TTC549 (cell line): ENCODE measurements around the gene ADCYAP1.

Source experiments
- FAIRE-seq: peaks from 2 replicates; lab custom pipeline; 2012; peaks lifted over from hg19 to GRCh38; lab: Jason Lieb, UNC

The ADCYAP1 gene

DNA sequence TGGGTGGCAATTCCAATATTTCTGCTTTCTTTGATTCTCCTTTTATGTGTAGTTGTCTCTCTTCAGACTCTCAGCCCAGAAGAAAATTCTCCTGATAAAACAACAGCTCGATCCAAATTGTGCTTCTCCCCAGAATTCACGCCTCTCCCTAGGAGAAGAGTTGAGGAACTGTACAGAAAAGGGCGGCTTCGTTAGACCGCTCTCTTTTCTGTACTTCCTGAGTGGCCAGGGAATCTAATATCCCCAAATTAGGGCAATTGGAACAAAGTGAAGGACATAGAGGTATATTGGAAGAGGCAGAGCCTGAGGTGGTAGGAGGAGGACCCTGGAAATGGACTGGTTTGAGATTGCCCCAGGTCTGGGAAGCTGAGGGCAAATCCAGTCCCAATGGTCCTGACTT is 5.6 kb downstream of the ADCYAP1 start:
- FAIRE-seq, result no peak

DNA sequence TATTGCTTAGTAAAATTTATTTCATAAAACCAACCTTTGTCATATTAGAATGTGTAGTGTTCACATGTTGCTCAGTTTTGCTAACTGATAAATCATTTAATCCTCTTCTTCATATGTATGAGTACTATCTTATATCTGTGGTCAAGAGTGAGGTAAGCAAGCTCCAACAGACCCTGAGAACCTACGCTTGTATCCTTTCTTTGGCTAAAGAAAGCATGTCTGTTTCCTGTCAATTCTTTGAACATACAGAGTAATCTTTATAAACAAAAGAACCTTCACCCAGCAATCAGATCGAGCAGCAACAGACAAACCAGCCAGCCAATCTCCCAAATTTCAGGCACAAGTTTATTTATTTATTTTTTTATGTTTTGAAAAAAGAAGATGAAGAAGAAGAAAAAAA is 6.4 kb downstream of the ADCYAP1 start:
- FAIRE-seq, result no peak

DNA sequence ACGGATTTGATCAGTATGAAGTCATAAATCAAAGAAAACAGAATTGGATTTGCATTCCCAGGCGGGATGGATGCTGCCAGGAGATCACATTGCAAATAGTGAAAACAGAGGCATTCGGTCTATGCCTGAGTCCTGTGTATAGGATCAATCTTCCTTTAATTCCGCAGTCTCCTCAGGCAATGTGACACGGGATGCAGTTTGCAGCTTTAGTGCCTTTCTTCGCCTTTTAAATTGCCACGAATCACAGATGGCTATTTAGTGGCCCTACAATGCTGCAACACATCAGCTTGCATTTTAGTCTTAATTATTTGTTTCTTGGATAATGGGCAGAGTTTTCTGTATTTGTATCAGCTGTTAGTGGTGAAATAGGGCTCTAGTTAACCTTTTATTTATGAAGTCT is 6.8 kb downstream of the ADCYAP1 start:
- no peak for FAIRE-seq

DNA sequence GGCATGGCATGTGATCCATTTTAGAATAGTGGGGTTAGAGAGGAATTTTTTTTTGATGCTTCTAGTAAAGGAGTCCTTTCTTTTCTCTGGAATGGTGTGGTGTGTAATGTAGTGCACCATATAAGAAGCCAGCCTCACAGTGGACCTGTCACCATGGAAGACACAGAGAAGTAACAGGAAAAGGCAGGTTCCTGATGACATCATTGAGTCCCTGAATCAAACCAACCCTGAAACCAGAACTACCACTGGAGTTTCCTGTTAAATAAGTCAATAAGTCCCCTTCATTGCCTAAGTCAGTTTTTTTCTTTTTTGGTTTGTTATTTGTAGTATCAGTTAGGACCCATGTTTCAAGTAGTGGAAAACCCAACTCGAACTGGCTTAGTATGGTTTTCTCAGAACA is 11.9 kb downstream of the ADCYAP1 start:
- FAIRE-seq, result no peak

GRCh38 chr18:919078-919477 is 14.4 kb downstream of the ADCYAP1 start:
- FAIRE-seq, result no peak

DNA sequence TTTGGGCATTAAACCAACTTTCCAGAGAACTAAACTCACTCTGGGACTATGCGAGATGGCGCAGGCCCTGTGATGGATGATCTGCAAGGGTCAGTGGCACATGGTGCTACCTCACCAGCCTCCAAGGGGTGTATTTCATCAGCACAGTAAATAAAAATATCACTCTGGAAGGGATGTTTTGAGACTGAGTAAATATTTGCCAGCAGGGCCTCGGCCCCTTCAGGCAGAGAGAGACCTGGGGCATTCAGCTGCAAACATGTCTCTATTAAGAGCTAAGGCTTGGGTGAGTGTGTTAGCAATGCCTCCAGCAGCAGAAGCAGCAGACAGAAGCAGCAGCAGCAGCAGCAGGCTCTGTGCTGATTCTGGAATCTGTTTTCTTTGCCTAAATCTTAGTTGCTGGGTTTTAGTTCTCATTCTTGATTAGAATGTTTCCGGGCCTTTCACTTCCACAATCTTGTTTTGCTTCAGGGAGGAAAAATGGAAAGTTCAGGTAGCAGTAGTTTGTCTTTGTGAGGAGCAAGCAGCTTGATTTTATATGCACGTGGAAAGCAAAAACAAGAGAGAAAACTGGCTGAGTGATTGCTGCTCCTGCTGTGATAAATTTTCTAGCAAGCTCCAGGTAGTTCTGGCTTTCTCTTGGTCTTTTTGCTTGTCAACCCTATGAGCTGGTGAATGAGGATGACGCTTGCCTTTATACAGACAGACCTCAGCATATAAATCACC is 18.6 kb downstream of the ADCYAP1 start:
- FAIRE-seq, result no peak

GRCh38 chr18:924987-925386 is 20.3 kb downstream of the ADCYAP1 start:
- FAIRE-seq, result no peak

- no peak for FAIRE-seq
Measured at GRCh38 chr18:926946-927345, 22.3 kb downstream of the ADCYAP1 start.

DNA sequence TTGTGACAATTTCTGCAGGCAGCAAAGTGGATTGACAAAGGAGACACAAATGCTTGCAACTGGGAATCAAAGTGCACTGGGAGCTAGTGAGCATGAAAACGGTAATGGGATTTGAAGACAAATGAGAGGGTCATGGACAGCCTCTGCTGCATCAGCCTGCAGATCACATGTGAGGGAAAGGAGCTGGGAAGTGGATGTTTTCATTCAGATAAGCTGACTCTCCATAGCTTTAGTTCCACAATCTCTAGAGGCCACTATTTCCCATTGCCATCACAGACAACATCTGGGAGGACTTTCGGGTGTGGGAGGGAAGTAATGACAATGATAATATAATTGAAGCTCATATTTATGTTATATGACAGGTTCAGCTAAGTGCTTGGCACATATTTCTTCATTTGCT is 28.4 kb downstream of the ADCYAP1 start:
- FAIRE-seq, result no peak

DNA sequence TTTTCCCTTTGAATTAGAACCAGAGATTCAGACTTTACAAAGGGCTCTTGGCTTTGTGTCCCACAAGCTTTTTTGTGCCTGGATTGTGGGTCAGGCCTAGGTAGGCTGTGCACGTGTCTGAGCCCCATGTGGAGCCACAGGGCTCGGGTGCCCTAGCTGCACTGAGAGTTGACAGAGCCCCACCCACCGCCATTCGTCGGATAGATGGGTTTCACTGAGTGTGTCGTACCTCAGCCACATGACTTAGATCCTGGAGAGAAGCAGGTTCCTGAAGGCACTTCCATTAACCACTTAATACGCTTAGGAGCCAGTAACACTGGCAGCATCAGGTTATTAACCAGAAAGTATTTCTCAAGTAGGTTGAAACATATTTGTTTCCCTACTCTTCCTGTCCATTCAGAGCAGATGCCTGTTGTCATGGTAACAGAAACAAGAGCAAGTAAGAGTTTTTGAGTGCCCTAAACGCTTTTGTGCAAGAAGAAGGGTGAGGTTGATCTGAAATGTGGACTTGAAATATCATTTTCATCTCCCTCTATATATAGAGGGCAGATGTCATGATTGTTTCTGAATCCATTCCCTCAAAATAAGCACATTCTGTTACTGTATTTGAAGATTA is 30.0 kb downstream of the ADCYAP1 start:
- no peak for FAIRE-seq

GRCh38 chr18:936941-937340 is 32.3 kb downstream of the ADCYAP1 start:
- no peak for FAIRE-seq

DNA sequence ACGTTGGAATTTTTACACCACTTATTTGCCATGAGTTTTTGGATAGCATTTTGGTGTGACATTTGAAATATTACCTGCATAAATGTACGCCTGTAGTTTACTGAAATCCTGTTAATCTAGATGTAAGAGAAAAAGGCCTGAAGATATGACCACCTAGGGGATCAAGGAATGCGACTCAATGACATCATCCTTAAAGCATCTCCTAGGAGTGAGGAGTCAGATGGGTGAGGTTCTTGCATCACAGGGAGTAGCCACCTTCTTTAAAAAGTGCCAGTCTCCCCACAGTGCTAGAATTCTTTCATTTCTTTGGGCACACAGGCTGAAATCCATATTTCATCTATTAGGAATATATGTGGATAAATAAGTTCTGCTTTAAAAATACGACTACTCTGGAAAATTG is 34.5 kb downstream of the ADCYAP1 start:
- no peak for FAIRE-seq

GRCh38 chr18:939958-940357 is 35.3 kb downstream of the ADCYAP1 start:
- no peak for FAIRE-seq

GRCh38 chr18:941331-941730 is 36.7 kb downstream of the ADCYAP1 start:
- FAIRE-seq, result no peak

DNA sequence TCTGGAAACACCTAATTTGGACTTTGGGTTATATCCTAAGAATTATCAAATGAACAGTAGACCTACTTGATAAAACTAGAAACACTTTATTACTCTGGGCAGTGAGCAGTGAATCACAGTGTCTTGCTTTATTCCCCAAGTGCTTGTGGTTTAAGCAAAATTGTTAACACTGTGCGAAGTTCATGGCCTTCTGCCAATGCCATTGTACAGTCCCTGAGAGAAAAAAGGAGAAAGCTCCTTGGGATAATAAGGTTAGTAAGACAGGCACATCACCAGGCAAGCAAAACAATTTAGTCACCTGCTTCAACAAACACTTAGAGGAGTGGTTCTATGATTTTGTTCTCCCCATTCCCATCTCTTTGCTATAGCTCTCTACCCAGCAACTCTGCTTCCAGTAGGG is 39.8 kb downstream of the ADCYAP1 start:
- no peak for FAIRE-seq

- FAIRE-seq, result no peak
Measured at GRCh38 chr18:949724-950631, 45.3 kb downstream of the ADCYAP1 start.

DNA sequence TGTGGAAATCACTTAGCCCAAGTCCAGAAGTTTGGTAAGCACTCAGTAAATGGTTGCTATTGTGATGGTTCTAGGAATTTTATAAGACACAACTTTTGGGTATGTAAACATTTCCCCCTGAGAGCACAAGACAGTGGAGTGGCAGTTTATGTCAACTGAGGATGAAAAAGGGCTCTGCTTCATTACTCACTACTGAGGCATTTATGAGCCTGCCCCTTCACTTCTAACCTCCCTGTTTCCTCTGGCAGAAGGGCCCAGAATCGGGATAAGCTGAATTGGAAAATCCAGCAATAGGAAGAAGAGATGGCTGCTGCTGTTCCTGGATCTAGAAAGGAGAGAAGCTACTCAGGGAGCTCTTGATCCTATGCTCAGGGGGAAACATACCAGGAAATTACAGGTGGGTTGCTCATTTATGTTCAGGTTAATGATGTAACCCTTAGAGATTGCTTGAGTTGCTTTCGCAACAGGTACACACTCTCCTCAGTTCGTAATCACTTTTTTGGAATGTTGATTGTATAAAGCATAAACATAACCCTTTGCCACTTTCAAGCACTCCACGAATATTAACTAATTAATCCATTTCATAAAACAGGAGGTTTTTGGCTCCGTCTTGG is 46.3 kb downstream of the ADCYAP1 start:
- no peak for FAIRE-seq

DNA sequence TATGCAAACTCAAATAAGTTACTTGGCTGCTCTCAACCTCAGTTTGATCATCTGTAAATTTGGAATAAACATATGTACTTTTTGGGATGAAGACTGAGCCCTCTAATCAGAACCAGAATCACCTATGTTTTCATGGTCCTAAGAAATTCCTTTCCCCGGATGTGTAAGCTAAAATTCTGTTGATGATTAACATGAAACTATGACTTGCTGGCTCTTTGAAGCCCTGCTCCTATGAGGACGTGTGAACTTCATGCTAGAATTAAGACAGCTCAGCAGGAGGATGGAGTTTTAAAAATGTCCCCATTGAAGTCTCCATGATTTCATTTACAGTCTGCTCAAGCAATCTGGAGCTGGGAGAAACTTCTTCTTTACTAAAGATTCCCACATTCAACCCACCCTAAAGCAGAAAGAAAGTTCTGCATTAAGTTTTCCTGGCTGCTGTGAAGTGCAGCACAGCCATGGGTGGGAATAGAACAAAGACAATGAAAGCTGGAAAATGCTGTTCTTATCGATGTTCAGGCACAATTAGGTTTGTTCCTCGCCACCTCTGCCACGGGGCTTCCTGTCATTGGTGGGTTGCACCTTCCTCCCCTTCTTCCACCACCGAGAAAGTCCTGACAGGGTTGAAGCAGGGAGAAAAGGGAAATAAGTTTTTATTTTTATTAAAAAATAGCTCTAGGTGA is 50.9 kb downstream of the ADCYAP1 start:
- FAIRE-seq, result no peak

- FAIRE-seq, result no peak
Measured at GRCh38 chr18:957829-958228, 53.2 kb downstream of the ADCYAP1 start.

GRCh38 chr18:959854-960253 is 55.2 kb downstream of the ADCYAP1 start:
- no peak for FAIRE-seq
